ENCODE measurements around the gene KCNJ15.

Gene KCNJ15

DNA sequence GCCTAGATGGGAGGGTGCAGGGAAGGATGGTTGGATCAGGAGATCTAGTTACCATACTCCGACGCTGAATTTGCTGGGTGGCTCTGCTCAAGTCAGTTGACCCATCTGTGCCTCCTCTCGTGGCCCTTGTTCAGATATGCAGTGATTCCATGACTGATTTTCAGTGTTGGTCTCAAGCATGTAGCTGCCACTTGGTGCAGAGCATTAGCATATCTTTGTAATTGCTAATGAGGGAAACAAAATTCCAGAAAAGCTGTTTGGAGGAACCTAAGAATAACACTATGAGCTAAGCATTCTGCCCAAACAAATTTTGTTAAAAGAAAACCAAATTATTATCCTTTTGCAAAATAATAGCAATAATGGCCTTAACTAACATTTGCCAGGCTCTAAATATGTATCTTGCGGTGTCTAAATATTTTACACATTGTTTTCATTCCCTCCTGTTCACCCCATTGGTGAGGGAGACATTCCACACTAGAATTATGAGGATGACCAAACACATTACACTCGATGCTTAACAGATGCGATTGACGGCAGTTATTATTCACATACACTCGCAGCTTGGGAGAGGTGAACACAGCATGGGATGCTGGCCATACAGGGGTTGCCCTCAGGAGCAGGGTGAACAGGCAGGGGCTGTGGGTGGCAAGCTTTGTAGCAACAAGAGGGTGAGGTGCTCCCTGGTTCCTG lies 69.1 kb downstream of the KCNJ15 start:
- no peak for DNase-seq

DNA sequence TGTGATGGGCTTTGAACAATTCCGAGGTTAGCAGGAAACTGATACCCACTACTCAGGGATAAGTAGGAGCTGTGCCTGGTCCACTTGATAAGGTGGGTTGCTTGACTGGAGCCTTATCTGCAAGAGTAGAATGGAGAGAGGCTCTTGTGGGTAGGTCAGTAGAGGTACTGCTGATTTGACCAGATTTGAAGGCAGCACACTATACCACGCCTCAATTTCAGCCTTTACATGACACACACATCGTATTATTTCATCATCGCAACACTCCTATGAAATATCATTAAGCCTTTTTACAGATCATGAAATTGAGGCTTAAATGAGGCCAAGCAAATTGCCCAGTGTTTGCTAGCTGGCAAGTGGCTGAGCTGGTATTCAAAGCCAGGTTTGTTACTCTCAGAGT lies 69.6 kb downstream of the KCNJ15 start:
- no peak for DNase-seq

DNA sequence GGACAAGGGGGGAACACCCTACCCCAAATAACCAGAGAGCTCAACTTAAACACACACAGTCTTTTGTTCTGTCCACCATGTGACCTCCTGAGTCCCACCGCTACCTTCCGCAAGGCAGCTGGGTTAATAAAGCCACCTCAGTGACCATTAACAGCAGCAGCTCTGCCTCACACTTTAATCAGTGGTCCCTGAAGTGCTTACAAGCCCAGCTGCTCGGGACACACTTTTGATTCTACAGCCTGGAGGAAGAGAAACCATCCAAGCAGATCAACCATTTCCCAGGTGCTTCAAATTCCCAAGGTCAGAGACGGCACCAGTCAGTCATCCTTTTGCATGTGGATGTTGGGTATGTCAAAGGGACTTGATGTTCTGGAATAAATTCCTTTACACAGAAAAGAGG lies 70.1 kb downstream of the KCNJ15 start:
- DNase-seq = no peak

DNA sequence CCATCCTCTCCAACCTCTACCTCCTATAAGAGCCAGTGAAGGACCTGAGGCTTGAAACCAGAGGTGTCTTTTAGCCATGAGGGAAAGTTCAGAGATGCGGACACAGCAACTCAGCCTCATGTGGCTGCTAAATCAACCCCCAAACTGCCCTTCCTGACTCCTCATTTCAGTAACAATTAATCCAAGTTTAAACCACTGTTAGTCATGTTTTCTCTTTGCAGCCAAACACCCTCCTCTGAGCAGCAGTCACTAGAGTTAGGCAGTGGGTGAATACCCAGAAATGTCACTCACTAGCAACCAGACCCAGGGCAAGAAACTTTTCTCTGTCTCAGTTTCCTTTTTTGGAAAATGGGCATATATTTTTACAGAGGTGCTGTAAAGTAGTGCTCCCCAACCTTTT lies 71.2 kb downstream of the KCNJ15 start:
- DNase-seq = no peak

DNA sequence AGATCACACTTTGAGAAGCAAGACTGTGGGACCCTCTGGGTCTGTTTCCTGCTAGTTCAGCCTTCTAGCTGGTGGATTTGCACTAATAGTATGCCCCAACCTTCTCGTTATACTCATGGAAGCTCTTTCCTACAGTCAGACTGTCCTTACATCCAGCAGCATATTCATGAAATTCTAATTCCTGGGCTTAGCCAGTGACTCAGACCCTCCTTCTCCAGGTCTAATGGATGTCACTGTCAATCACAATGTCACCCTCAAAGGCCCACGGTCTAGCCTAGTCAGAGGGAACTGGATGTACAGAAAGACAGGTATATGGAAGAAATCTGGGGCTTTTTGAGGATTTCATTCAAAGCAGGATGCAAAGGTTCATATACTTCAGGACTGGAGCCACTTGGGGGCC lies 72.4 kb downstream of the KCNJ15 start:
- DNase-seq = no peak

DNA sequence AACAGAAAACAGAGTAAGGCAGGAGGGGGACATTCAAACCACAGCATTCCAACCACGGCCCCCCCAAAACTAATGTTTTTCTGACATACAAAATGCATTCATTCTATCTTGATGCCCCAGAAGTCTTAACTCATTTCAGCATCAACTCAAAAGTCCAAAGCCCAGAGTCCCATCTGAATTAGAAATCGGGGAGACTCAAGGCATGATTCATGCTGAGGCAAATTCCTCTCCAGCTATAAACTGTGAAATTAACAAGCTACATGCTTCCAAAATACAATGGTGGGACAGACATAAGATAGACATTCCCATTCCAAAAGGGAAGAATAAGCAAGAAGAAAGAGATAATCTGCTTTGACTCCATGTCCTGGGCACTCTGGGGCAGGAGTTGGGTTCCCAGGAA lies 73.9 kb downstream of the KCNJ15 start:
- no peak for DNase-seq

DNA sequence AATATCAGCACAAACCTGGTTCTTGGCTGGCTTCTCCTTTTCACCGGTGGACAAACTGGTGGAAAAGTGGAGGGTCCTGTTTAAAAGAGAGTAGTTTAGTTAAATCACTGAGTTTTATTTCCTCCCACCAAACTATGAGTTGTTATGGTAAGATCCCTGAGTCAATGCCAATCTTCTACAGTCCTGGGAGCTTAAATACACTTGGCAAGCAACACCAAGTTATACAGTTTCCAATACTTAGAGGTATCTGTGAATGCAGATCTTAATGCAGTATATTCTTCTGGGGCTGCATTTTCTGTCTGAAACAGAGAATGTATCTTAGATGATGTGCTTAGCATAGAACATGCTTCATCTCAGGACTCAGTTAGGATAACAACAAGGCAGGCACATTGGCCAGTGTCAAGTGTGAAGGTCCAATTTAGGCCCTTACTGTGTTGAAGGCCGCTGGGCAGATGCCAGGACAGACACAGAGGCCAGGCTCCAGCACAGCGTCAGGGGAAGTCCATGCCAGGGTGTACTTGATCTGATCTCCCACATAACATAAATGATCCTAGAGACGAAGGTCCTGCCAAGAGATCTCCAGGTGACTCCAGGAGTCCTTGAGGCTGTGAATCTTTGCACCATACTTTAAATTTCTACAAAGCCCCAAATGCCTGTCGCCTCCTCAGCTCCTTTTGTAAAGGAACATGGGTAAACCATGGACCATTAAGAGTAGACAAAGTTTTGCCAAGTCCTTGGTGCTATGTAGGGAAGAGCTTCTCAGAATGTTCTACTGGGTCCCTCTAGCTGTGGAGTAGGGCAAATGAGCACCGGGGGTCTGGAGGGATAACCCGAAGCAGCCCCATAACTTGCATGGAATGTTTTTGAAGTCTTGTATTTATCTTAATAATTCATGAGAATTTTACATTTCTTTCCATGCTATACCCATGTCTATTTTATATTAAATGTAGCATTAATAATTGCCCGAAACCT lies 76.8 kb downstream of the KCNJ15 start:
- DNase-seq = no peak

DNA sequence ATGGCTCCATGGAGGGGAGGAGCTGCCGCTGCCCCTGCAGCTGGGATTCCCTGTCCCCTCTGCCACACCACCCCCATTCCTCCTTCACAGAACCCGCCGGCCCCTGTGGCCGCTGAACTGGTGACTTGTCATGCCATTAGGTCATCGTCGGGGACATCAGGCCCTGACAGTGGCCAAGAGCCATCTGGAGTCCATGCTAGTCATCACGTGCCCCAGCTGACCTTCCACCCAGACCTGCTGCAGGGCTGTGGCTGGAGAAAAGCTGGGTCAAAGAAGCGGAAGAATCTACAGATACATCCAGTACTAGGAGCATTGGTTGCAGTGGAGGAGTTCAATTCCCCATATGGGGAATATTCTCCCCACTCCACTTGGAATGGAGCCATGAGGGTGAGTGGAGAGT lies 78.1 kb downstream of the KCNJ15 start:
- DNase-seq = no peak

DNA sequence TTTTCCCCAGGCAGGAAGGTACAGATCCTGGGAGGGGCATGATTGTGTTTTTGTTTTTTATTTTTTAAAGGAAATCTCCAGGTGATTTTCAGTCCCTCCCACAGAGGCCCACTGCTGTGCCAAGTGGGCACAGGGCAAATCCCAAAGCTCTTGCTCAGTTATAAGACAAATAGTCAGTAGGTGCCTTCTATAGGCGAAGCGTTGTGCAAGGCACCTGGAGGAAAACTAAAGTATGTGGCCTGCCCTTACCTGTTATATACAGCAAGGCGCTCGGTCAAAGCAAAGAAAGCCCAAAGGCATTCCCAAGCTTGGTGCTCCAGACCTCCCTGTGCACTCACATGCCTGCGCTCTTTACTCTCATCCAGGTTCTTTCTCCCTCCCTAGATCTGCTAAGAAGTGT lies 81.0 kb downstream of the KCNJ15 start:
- no peak for DNase-seq

DNA sequence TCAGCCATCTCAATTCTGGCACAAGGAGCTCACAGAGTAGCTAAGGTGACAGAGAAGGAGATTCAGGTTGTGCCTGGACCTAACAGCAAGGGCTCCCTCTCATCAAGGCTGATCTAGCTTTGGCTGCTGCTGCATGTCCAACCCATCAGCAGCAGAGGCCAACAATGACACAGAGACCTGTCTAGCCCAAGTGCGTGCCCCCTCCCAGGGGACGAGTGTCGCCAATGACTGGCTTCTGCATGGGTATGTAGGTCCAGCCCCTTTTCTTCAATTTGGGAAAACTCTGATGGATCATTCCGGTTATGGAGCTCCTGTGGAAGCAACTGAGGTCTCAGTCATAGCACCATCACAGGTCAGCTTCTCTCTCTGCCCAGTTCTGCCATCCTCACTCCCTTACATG lies 83.3 kb downstream of the KCNJ15 start:
- DNase-seq = no peak

DNA sequence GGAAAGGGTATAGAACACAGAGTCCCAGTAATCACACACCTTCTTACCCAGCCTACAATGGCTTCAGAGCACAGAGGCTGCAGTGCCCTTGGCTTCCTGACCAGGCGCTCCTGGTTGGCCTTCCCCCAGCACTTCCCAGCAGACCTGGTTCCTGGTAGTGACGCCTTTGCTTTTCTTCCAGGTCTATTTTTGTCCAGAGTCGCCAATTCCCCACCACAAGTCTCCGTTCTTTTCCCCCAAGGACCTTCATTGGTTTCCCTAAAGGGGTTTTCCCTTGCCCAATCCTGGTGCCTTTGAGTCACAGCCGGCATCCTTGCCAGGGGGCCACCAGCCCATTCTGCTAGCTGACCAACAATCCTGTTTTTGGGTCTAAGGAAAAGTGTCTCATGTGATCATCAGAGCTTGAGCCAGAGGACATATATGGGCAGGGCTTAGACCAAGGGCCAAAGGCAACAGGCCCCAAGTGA lies 84.8 kb downstream of the KCNJ15 start:
- no peak for DNase-seq

DNA sequence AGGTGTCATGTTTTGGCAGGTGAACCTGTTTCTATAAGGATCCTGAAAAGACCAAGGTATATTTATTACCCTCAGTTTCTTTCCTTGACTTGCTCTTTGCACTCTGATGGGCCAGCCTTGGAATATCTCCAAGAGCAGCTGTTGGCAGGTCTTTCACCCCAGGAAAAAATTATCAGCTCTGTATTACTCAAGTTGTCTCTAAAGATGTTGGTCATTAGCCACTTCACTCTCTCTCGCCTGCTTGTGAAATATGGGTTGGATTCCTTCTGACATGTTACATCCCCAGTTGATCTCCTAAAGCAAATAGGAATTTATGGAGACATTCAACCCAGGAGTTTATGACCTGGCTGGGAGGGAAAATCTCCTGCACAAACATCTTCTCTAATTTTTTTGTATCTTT lies 85.9 kb downstream of the KCNJ15 start:
- DNase-seq = no peak

DNA sequence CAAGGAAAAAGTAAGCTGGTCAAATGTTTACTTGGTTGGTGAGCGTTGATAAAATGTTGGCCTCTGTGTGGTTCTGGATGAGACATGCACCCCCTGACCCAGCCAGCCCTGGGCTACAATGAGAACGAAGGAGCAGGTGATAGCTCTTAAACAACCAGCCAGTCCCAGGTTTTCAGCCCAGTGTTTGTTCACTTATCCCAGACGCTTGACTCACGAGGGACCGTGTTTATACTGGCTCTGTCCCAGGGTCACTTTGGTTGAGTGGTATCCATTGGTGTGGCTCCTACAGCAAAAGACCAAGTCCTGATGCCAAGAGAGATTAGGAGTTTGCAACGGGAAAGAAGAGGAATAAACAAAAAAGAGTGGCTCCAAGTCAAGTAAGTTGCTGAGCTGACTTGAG lies 86.9 kb downstream of the KCNJ15 start:
- DNase-seq = no peak

DNA sequence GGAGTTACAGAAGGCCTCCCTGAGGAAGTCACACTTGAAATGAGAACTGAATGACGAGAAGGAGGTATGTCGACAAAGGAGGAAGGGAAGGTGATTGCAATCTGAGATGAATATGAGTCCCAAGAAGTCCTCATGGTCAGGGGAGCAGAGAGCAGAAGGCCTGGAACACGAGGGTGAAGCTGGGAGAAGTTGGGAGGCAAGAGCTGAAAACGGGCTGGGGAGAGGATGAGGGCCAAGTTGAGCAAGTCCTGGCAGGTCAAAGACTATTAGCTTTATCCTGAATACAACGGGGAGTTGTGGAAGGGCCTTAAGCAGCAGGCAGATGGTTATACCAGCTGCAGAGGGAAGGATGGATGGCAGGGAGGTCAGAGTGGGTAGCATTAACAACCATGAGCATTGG lies 89.5 kb downstream of the KCNJ15 start:
- DNase-seq = no peak

DNA sequence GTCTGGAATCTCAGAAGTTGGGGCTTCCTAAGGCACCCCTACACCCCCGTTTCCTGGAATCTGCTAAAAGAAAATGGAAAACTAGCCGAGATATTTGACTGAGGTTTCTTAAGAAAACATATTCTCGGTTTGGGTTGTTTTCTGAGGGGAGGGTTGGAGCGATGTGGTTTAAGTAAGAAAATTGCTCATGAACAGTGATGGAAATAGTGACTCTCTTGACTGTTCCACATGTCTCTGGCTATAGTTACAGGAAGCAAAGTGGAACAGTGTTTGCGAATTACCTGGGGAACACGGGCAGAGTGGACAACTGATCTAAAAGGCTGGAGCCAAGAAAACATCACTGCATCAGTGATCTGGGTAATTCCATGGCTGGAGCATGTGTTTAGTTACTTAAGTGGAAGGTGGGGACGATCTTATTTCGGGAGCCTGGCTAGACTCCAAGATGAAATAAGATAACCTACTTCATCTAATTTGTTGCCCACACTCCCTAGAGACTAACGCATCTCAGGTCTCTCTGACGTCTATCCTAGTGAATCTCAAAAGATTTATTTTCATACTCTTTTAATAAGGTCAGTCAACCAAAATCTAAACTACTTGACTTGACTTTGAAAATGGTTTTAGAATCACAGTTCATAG lies 92.4 kb downstream of the KCNJ15 start:
- peak; percentile 28 for DNase-seq

DNA sequence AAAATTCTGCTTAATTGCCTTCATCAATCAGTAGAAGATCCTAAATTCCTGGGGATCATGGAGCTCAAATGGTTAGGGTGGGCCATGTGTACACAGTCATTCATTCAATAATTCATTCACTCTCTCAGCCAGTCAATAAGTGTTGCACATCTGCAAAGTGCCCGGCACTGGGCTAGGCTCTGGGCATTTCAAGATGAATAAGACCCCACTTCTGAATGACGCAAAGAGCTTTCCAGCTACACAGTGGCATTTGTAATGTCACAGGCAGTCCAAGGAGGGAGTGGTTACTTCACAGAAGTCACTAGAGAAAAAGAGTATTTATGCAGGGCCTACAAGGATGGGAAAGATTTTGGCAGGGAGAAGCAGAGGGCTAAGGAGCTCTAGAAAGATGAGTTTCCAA lies 93.2 kb downstream of the KCNJ15 start:
- no peak for DNase-seq

DNA sequence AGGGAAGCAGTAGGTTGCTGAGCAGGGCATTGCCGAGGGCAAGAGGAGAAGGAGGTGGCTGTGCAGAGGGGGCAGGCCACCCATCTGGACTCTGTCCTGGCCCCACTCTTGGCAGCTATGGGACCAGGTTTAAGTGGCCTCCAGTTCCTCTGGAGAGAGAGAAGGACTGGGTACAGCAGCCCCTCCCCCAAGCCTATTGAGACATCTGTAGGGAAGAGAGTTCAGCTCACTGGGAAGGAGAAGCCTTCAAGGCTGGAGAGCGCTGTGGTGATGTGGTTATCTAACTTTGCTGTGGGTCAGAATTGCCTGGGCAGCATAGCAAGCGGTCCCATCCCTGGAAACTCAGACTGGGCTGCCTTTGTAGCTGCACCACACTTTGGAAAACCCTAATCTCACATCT lies 93.9 kb downstream of the KCNJ15 start:
- no peak for DNase-seq

DNA sequence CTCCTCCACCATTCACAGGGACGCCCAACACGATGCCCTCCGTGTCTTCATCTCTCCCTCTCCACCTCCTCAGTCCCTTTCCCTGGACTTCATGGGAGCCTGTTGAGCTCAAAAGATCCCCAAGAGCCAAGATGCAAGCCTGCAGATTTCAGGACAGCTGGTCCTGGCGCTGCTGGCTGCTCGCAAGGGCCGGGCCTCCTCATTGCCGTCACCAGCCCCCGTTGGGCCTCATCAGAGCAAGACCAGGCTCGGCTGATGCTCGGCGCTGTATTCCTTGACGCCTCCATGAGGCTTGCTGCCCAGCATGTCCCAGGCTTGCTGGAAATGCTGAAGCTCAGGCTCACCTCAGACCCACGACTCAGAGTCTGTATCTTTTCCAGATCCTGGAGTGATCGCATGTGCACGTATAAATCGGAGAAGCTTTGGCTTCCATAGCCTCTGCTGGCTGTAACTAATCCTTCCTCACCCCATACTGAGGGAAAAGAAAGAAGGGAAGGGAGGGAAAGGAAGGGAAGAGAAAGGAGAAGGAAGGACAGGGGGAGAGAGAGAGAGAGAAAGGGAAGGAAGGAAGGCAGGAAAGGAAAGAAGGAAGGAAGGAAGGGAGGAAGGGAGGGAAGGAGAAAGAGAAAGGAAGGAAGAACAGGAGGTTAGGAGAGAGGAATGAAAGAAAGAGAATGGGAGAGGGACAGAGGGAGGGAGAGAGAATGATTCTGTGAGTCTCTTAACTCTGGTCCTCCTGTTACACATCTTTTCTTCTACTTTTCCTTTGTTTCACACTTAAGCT lies 94.6 kb downstream of the KCNJ15 start:
- peak; percentile 15 for DNase-seq

DNA sequence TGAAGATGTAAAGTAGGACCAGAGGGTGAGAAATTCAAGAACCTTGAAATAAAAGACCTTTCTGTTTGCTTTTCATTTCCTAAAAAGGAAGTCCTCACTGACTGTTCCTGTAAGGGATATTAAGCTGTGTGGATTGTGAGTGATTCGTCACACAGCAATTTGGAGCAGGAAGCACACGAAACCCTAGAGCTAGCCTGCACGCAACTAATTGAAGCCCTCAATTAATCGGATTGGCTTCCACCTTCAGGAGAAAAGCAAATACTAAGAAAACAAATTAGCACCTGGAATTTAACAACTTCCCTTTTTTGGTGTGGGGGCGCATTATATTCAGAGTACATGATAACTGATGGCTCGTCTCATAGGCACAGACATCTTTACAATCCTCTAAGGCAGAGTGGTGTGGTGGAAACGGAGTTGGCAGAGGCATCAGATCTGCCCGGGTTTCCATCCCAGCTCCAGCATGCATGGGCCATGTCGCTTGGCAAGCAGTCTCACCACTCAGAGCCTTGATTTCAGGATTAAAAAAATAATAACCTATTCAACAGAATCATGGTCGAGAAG lies 95.2 kb downstream of the KCNJ15 start:
- peak; percentile 52 for DNase-seq

DNA sequence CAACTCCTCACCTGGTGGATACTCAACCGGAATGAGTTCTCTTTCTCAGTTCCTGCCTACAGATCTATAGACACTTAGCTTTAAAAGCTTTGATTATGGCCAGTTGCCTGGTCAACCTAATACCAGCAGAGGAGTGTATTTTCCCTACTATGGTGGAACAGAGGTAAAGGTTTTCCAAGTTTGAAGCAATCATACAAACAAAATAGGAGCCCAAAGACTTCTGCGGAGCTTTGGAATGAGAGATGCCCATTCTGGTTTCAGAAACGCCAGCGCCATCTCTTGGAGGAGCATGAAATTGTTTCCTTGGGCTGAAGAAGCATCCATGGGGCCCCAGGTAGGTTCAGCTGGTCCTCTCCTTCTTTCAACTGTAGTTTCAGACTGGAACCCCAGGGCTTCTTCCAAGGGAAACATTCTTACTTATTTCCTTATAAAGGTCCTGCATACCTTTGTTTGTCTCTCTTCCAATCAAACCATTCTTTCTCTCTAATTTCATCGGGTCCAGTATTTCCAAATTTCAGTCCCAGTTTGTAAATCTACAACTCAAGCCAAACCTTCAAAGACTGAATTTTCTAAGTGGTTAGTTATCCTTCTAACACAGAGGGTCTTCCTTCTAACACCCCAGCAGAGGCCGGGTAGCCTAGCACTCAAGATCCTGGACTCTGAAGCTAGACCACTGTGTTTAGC lies 95.9 kb downstream of the KCNJ15 start:
- DNase-seq = peak; percentile 45

DNA sequence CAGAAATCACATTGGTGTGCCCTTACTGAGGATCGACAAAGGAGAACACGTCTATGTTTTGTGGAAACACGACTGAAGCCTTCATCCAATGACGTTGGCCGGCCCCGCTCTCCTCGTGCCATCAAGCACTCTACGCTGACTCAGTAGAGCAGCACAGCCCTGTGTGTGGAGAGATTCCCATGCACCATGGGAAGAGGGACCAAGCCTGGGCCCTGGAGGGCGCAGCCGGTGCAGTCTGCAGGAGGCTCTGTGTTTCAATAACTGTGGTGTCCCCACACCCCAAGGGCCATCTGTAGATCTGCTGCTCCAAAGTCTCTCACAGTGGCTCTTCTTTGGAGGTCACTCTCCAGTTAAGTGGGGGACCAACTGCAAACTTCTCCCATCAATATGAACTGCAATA lies 97.4 kb downstream of the KCNJ15 start:
- no peak for DNase-seq
